H1 (cell line): Measurements from ENCODE around the gene ADSS2. TPM values are rescaled to one million over a fixed set of nuclear protein-coding genes. Genes with fewer than 3 reads are reported as not detected.
A peak's percentile ranks its signal among the peaks of the same experiment; 100 is the strongest.

ENCODE experiments used
- CTCF ChIA-PET: fragments of 300-600 bp; sonication (Branson Sonifier 250); formaldehyde crosslinking; loops from one replicate; lab custom pipeline; 2021; ENCODE audit not compliant: partially characterized antibody; lab: Charles Lee
- POLR2A ChIA-PET: fragments of 300-600 bp; sonication (Branson Sonifier 250); formaldehyde crosslinking; loops from one replicate; lab custom pipeline; 2021; ENCODE audit warnings: inconsistent platforms; ENCODE audit not compliant: partially characterized antibody; lab: Charles Lee
- DNase-seq, 2 experiments: peaks; one replicate each; pipeline versions ENCODE4 v3.0.0 to v3.0.0-alpha.2; 2010 to 2022; ENCODE audit warnings: low spot score in 2 of 2, low read depth in 1 of 2, mixed read lengths in 1 of 2
- FAIRE-seq: peaks from 2 replicates; lab custom pipeline; 2011; peaks lifted over from hg19 to GRCh38; lab: Jason Lieb, UNC
- H2AFZ ChIP-seq: 2 replicates; pipeline ENCODE4 v1.8.1; 2012; ENCODE audit warnings: low read length, inconsistent platforms
- H2AK5ac ChIP-seq: 2 replicates; pipeline ENCODE4 v1.6.1; 2013; ENCODE audit warnings: low read depth, low read length
- H2BK120ac ChIP-seq: replicated peaks from 2 replicates; pipeline ENCODE3; 2013; ENCODE audit warnings: low read depth, low read length, inconsistent platforms
- H2BK12ac ChIP-seq: 2 replicates; pipeline ENCODE4 v1.6.1; 2013; ENCODE audit warnings: low read depth, low read length
- H2BK15ac ChIP-seq: 2 replicates; pipeline ENCODE4 v1.6.1; 2013; ENCODE audit warnings: low read length
- H2BK20ac ChIP-seq: 2 replicates; pipeline ENCODE4 v1.6.1; 2013; ENCODE audit warnings: low read length
- H2BK5ac ChIP-seq: 2 replicates; pipeline ENCODE4 v1.6.1; 2013; ENCODE audit warnings: low read depth, low read length
- H3K14ac ChIP-seq: 2 replicates; pipeline ENCODE4 v1.6.1; 2013; ENCODE audit warnings: inconsistent platforms; ENCODE audit not compliant: insufficient read length
- H3K18ac ChIP-seq: 2 replicates; pipeline ENCODE4 v1.6.1; 2013; ENCODE audit warnings: low read length; ENCODE audit errors: extremely low read depth
- H3K23ac ChIP-seq: 2 replicates; pipeline ENCODE4 v1.6.1; 2013; ENCODE audit warnings: inconsistent platforms; ENCODE audit not compliant: insufficient read length
- H3K23me2 ChIP-seq: 2 replicates; pipeline ENCODE4 v1.6.1; 2013; ENCODE audit warnings: low read depth, low read length
- H3K27ac ChIP-seq: 2 replicates; pipeline ENCODE4 v1.6.1; 2011; ENCODE audit warnings: low read depth, low read length, inconsistent platforms
- H3K27me3 ChIP-seq, 4 experiments: replicated peaks in 1 of 4; 1 replicate in 1 of 4; 2 replicates in 3 of 4; pipeline versions ENCODE4 v1.6.1 to v1.8.1; 2011 to 2013; ENCODE audit warnings: low read length in 3 of 4, mild to moderate bottlenecking in 3 of 4, inconsistent platforms in 2 of 4, mixed read lengths in 2 of 4, moderate library complexity in 1 of 4; ENCODE audit not compliant: control insufficient read depth in 3 of 4, insufficient read depth in 3 of 4; ENCODE audit errors: extremely low read depth in 1 of 4
- H3K36me3 ChIP-seq, 4 experiments: 2 replicates each; pipeline versions ENCODE4 v1.6.1 to v1.8.1; 2011 to 2013; ENCODE audit warnings: mild to moderate bottlenecking in 4 of 4, low read length in 3 of 4, moderate library complexity in 2 of 4, control low read depth in 1 of 4, inconsistent platforms in 1 of 4; ENCODE audit not compliant: insufficient read depth in 4 of 4, control insufficient read depth in 2 of 4
- H3K4ac ChIP-seq: replicated peaks from 2 replicates; pipeline ENCODE3; 2013; ENCODE audit warnings: low read length, low read depth, mixed read lengths, inconsistent platforms; ENCODE audit not compliant: insufficient read length
- H3K4me1 ChIP-seq, 4 experiments: replicated peaks in 1 of 4; 1 replicate in 1 of 4; 2 replicates in 3 of 4; pipeline versions ENCODE4 v1.6.1 to v1.8.1; 2011 to 2013; ENCODE audit warnings: low read length in 3 of 4, inconsistent platforms in 2 of 4, mixed read lengths in 1 of 4; ENCODE audit not compliant: insufficient read depth in 4 of 4, control insufficient read depth in 3 of 4
- H3K4me2 ChIP-seq, 2 experiments: 2 replicates each; pipeline versions ENCODE4 v1.6.1 to v1.8.1; 2011 to 2013; ENCODE audit warnings: low read depth in 2 of 2, low read length in 2 of 2, control low read depth in 1 of 2, inconsistent platforms in 1 of 2, mild to moderate bottlenecking in 1 of 2; ENCODE audit not compliant: insufficient read depth in 1 of 2
- H3K4me3 ChIP-seq, 4 experiments: fragments of 200-600, 300-600 bp in 1 of 4; sonication (generic), shearing (Covaris generic), sonication (Bioruptor Twin) in 1 of 4; 2 replicates each; pipeline versions ENCODE4 v1.5.1 to v1.8.1; 2011 to 2016; ENCODE audit warnings: low read length in 4 of 4, low read depth in 3 of 4, control low read depth in 2 of 4, inconsistent platforms in 2 of 4, mild to moderate bottlenecking in 2 of 4, mixed read lengths in 1 of 4, moderate library complexity in 1 of 4; ENCODE audit not compliant: insufficient read depth in 2 of 4; ENCODE audit errors: extremely low read depth in 1 of 4
- H3K56ac ChIP-seq: replicated peaks from 2 replicates; pipeline ENCODE3; 2013; ENCODE audit warnings: low read depth, mild to moderate bottlenecking, mixed read lengths, low read length, inconsistent platforms; ENCODE audit not compliant: insufficient read length
- H3K79me1 ChIP-seq: 2 replicates; pipeline ENCODE4 v1.6.1; 2013; ENCODE audit warnings: low read depth, low read length, control low read depth
- H3K79me2 ChIP-seq, 2 experiments: 2 replicates each; pipeline versions ENCODE4 v1.6.1 to v1.8.1; 2012 to 2013; ENCODE audit warnings: low read length in 2 of 2, mild to moderate bottlenecking in 2 of 2, inconsistent platforms in 1 of 2; ENCODE audit not compliant: insufficient read depth in 2 of 2, control insufficient read depth in 1 of 2
- H3K9ac ChIP-seq, 4 experiments: replicated peaks in 1 of 4; 1 replicate in 1 of 4; 2 replicates in 3 of 4; pipeline versions ENCODE4 v1.6.1 to v1.8.1; 2011 to 2013; ENCODE audit warnings: low read depth in 3 of 4, low read length in 3 of 4, control low read depth in 2 of 4, mild to moderate bottlenecking in 2 of 4, moderate library complexity in 2 of 4, inconsistent platforms in 1 of 4; ENCODE audit errors: extremely low read depth in 1 of 4
- H3K9me3 ChIP-seq, 2 experiments: 2 replicates each; pipeline versions ENCODE4 v1.6.1 to v1.8.1; 2012 to 2013; ENCODE audit warnings: mild to moderate bottlenecking in 2 of 2, moderate library complexity in 2 of 2, control low read depth in 1 of 2, inconsistent platforms in 1 of 2, low read depth in 1 of 2, low read length in 1 of 2, mixed read lengths in 1 of 2; ENCODE audit not compliant: insufficient read depth in 2 of 2
- H4K20me1 ChIP-seq, 2 experiments: replicated peaks in 1 of 2; 2 replicates each; pipeline versions ENCODE3 to v1.8.1; 2011 to 2013; ENCODE audit warnings: inconsistent platforms in 2 of 2, low read length in 2 of 2, mild to moderate bottlenecking in 1 of 2; ENCODE audit not compliant: insufficient read depth in 2 of 2, control insufficient read depth in 1 of 2
- H4K5ac ChIP-seq: 2 replicates; pipeline ENCODE4 v1.6.1; 2013; ENCODE audit warnings: low read length, low read depth, mixed read lengths, inconsistent platforms; ENCODE audit not compliant: insufficient read length
- H4K8ac ChIP-seq: 2 replicates; pipeline ENCODE4 v1.8.0; 2013; ENCODE audit warnings: mild to moderate bottlenecking, moderate library complexity, low read length, inconsistent platforms; ENCODE audit not compliant: insufficient read depth; ENCODE audit errors: extremely low read depth
- H4K91ac ChIP-seq: replicated peaks from 2 replicates; pipeline ENCODE3; 2013; ENCODE audit warnings: low read length, mixed read lengths, inconsistent platforms; ENCODE audit not compliant: insufficient read length
- CBX5 ChIP-seq: fragments of 300-800, 300-1000 bp; sonication (generic); IDR thresholded peaks from 2 replicates; pipeline ENCODE4 v1.7.1; 2016; ENCODE audit warnings: antibody characterized with exemption, low read length, low read depth
- CTBP2 ChIP-seq: IDR thresholded peaks from 2 replicates; pipeline ENCODE4 v1.7.0; 2011; ENCODE audit warnings: borderline replicate concordance, mild to moderate bottlenecking, moderate library complexity, mixed read lengths, low read length; ENCODE audit not compliant: insufficient read depth, insufficient read length
- E2F6 ChIP-seq: IDR thresholded peaks from 2 replicates; pipeline ENCODE4 v1.6.1; 2012; ENCODE audit warnings: inconsistent platforms
- POLR2AphosphoS5 ChIP-seq: IDR thresholded peaks from 2 replicates; pipeline ENCODE4 v1.6.1; 2011; ENCODE audit warnings: low read depth, low read length
- SIRT6 ChIP-seq: IDR thresholded peaks from one replicate; pipeline ENCODE4 v1.7.1; 2012; ENCODE audit warnings: low read length, inconsistent platforms
- SP2 ChIP-seq: IDR thresholded peaks from 2 replicates; pipeline ENCODE4 v1.6.1; 2012; ENCODE audit warnings: mild to moderate bottlenecking, low read length, inconsistent platforms
- TAF7 ChIP-seq: optimal IDR thresholded peaks from 2 replicates; pipeline ENCODE3; 2011; ENCODE audit warnings: low read depth, mild to moderate bottlenecking, inconsistent platforms, low read length, moderate library complexity, borderline replicate concordance
- WGBS, 2 experiments: shearing (Covaris generic) in 1 of 2; methylation state at CpG; one replicate each; pipeline versions ENCODE4 v1.1.6 to v1.1.7; 2013 to 2015; ENCODE audit warnings: low lambda C conversion rate in 2 of 2, mixed read lengths in 2 of 2, inconsistent platforms in 1 of 2, low coverage in 1 of 2, missing lambda C conversion rate in 1 of 2; ENCODE audit not compliant: insufficient replicate concordance in 2 of 2, insufficient coverage in 1 of 2, insufficient read length in 1 of 2; ENCODE audit errors: extremely low coverage in 1 of 2, missing lambda C conversion rate in 1 of 2; 5-methylcytosine and 5-hydroxymethylcytosine counted together
- polyA plus RNA-seq, 7 experiments: library from polyadenylated mRNA; depleted of rRNA in 3 of 7; stranded (reverse) in 5 of 7; unstranded in 2 of 7; fragments of >200 nt in 5 of 7; fragments of 200-250 nt in 2 of 7; gene quantifications; 1 replicate in 5 of 7; 2 replicates in 1 of 7; 4 replicates in 1 of 7; pipeline versions ENCODE4 v1.2.1 to v1.2.3, GENCODE V29; 2011 to 2013; ENCODE audit warnings: missing spikeins in 2 of 7, mixed read lengths in 2 of 7
- total RNA-seq: library from RNA; stranded (reverse); fragmentation: NEBNext Ultra II Directional; extraction: Animal tissue kit (Norgen Biotek cat#: 25700); gene quantifications from 2 replicates; pipeline ENCODE4 v1.2.1, GENCODE V29; 2021

ADSS2 gene
- total and polyA plus RNA-seq, 2 of the 8 experiments (the other 6 are each of a cell fraction or from before 2014, with no cell fraction given): 29.8 to 108 TPM

- Histone ChIP-seq H3K14ac (no peak overlapping the region), H4K5ac (no peak overlapping the region), H3K18ac (no peak overlapping the region), H3K4me1 (peaks cover 0 to 12% (median 4%) of the 10 kb centered on the region in 4 experiments; a peak in 5 of 7 replicates), H3K56ac (no peak overlapping the region), H2BK15ac (0 out of 2 replicates have a peak overlapping the region, but pooled peaks have one; percentile 75), H2BK12ac (no peak overlapping the region), H3K4ac (no peak overlapping the region), H2BK5ac (0 out of 2 replicates have a peak overlapping the region, but pooled peaks have one; percentile 35), H2BK120ac (no peak overlapping the region), H4K91ac (no peak overlapping the region), H3K79me1 (no peaks in the 10 kb centered on the region), H3K9ac (no peak overlapping the region), H3K27ac (no peak overlapping the region), H3K79me2 (no peaks in the 10 kb centered on the region), H2AFZ (no peak overlapping the region), H3K4me3 (no peak overlapping the region), H3K27me3 (no peaks in the 10 kb centered on the region), H2AK5ac (no peak overlapping the region), H3K23me2 (no peaks in the 10 kb centered on the region), H3K23ac (no peak overlapping the region), H3K36me3 (no peaks in the 10 kb centered on the region; a peak in 1 of 8 replicates), H2BK20ac (peak overlapping the region; percentile 76; the same call in 1 of the 2 replicates), H4K20me1 (no peaks in the 10 kb centered on the region), H3K4me2 (no peak overlapping the region), H4K8ac (no peak overlapping the region), H3K9me3 (peaks cover 0 to 4% of the 10 kb centered on the region in 2 experiments; a peak in 1 of 4 replicates)
- TF ChIP-seq E2F6 (no peak), CTBP2 (no peak), SIRT6 (no peak), TAF7 (no peak), SP2 (no peak), CBX5 (no peak), POLR2AphosphoS5 (no peak)
- FAIRE-seq (no peak), DNase-seq (no peak)
- POLR2A ChIA-PET: interaction anchor here (1.0 kb wide), 1 partner anchor 17 kb away, joined by 4 read pairs; no protein-coding TSS in a partner anchor
- 92% methylated on average over 18 of the region's 18 CpGs; no CpG with 5 or more reads in 1 of the 2 experiments for WGBS, 2 experiments
- CTCF ChIA-PET: no interaction called here
Observed at GRCh38 chr1:244367399-244368114, 84.2 kb downstream of the ADSS2 start.
